ENCODE data around the gene STXBP1.

GRCh38 chr9:127679506-127679905 is 67.4 kb downstream of the STXBP1 start:
- no peak for TF ChIP-seq EP300 (IDR thresholded peaks at IDR 0.05)
- TF ChIP-seq CTCF (IDR thresholded peaks at IDR 0.05) = no peak
- no peak for TF ChIP-seq POLR2A (IDR thresholded peaks at IDR 0.05)
- no peak for TF ChIP-seq POLR2AphosphoS5 (IDR thresholded peaks at IDR 0.05)
